Neuron (in vitro differentiated cells): ENCODE results near the gene ABCA13.
"Not testable (repeated sequence)": the region's sequence is repeated elsewhere in the genome, so short reads cannot be mapped to it uniquely, and the experiment has no call there.

Experiments
- H2AFZ ChIP-seq: one replicate; pipeline ENCODE4 v1.6.1; 2013; ENCODE audit warnings: low read depth, mild to moderate bottlenecking, inconsistent platforms, low read length, moderate library complexity
- H3K27me3 ChIP-seq: one replicate; pipeline ENCODE4 v1.6.1; 2013; ENCODE audit warnings: low read length; ENCODE audit not compliant: insufficient read depth
- H3K36me3 ChIP-seq: one replicate; pipeline ENCODE4 v1.6.1; 2013; ENCODE audit warnings: low read length; ENCODE audit not compliant: insufficient read depth
- H3K4me1 ChIP-seq: one replicate; pipeline ENCODE4 v1.6.1; 2013; ENCODE audit warnings: low read length; ENCODE audit not compliant: insufficient read depth
- H3K4me3 ChIP-seq: 2 replicates; pipeline ENCODE4 v1.5.1; 2013; ENCODE audit warnings: mild to moderate bottlenecking, low read length, moderate library complexity
- H3K9me3 ChIP-seq: one replicate; pipeline ENCODE4 v1.6.1; 2013; ENCODE audit warnings: low read length

ABCA13 gene

GRCh38 chr7:48171202-48171601 is at the start of gene ABCA13:
ABCA13 (plus strand) TSS chr7:48171458; CDS start chr7:48171484, 26 bp downstream.
- H3K36me3 ChIP-seq = no peaks in the 10 kb centered on the region
- no peak within 1 kb of the TSS for H2AFZ ChIP-seq
- H3K4me1 ChIP-seq = peaks cover 8% of the 10 kb centered on the region
- no peaks in the 10 kb centered on the region for H3K27me3 ChIP-seq
- H3K4me3 ChIP-seq = no peak within 1 kb of the TSS
- no peaks in the 10 kb centered on the region for H3K9me3 ChIP-seq

DNA sequence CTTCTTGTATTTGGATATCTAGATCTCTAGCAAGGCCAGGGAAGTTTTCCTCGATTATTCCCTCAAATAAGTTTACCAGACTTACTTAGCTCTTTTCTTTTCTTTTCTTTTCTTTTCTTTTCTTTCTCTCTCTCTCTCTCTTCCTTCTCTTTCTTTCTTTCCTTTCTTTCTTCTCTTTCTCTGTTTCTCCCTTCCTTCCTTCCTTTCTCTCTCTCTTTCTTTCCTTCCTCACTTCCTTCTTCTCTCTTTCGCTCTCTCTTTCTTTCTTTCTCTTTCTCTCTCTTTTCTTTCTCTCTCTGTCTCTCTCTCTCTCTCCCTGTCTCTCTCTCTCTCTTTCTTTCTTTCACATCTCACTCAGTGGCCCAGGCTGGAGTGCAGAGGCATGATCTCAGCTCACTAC is 45.2 kb upstream of the ABCA13 start:
- H2AFZ ChIP-seq = no peak overlapping the region

GRCh38 chr7:48130658-48131108 is 40.6 kb upstream of the ABCA13 start:
- H3K4me1 ChIP-seq = no peaks in the 10 kb centered on the region
- no peak overlapping the region for H3K4me3 ChIP-seq
- no peaks in the 10 kb centered on the region for H3K27me3 ChIP-seq
- H3K36me3 ChIP-seq = no peaks in the 10 kb centered on the region
- peaks cover 2% of the 10 kb centered on the region for H3K9me3 ChIP-seq
- no peak overlapping the region for H2AFZ ChIP-seq

More for the DNA sequence above, 45.2 kb upstream of the ABCA13 start:
- H3K36me3 ChIP-seq = no peaks in the 10 kb centered on the region
- no peaks in the 10 kb centered on the region for H3K27me3 ChIP-seq
- H3K9me3 ChIP-seq = no peaks in the 10 kb centered on the region
- no peaks in the 10 kb centered on the region for H3K4me1 ChIP-seq
- H3K4me3 ChIP-seq = no peak overlapping the region

DNA sequence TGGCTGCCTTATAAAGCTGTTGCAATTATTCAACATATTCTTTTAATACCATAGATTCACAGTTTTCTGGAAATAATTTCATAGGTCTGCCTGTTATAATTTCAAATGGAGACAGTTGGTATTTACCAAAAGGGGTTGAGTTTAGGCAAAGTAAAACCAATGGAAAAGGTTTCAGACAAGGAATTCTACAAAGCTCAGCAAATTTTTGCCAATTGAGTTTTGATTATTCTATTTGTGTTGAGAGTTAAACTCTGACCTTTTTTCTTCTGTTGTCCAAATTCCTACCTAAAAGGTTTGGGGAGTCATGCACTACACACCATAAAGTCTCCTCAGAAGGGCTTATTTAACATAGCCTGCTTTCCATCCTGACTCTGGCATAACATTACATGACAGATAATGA is 38.5 kb upstream of the ABCA13 start:
- peaks cover 2% of the 10 kb centered on the region for H3K9me3 ChIP-seq

GRCh38 chr7:48139459-48139858 is 31.8 kb upstream of the ABCA13 start:
- Histone ChIP-seq H3K36me3 (no peaks in the 10 kb centered on the region), H3K4me3 (no peak overlapping the region), H3K4me1 (peaks cover 3% of the 10 kb centered on the region), H2AFZ (no peak overlapping the region), H3K9me3 (peaks cover 2% of the 10 kb centered on the region), H3K27me3 (no peaks in the 10 kb centered on the region)

More for the DNA sequence above, 38.5 kb upstream of the ABCA13 start:
- Histone ChIP-seq H3K4me1 (no peaks in the 10 kb centered on the region), H3K27me3 (no peaks in the 10 kb centered on the region), H3K4me3 (no peak overlapping the region), H2AFZ (no peak overlapping the region), H3K36me3 (no peaks in the 10 kb centered on the region)

DNA sequence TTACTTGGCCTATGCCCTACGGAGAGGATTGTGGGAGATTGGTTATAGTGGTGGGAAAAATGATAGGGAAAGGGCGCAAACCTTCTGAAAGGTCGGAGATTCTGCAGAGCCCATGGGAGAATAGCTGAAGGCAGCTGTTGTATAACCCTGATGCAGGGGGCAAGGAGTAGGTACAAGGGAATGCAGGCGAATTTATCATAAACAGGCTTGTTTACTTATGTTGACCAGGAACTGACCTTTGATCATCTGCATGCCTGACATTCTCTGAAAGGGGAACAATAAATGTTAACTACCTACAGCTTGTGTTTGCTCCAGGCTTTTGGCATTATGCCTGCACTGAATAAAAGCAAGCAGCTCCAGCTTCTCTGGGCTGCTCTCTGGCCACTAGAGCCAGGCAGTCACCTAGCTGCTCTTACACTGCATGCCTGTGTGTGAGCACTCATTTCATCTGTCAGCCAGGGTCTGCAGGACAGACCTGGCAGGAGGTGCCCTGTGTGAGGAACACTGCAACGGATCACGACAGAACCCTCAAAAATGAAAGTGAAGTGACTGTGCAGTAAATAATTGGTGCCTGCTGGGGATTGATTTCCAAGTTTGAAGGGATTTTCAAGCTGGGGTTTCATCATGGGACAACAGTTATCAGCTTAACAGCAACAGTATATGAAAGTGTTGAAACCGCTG is 31.1 kb upstream of the ABCA13 start:
- Histone ChIP-seq H3K4me1 (peaks cover 3% of the 10 kb centered on the region), H3K27me3 (no peaks in the 10 kb centered on the region), H3K9me3 (peaks cover 2% of the 10 kb centered on the region), H3K4me3 (no peak overlapping the region), H2AFZ (no peak overlapping the region), H3K36me3 (no peaks in the 10 kb centered on the region)

DNA sequence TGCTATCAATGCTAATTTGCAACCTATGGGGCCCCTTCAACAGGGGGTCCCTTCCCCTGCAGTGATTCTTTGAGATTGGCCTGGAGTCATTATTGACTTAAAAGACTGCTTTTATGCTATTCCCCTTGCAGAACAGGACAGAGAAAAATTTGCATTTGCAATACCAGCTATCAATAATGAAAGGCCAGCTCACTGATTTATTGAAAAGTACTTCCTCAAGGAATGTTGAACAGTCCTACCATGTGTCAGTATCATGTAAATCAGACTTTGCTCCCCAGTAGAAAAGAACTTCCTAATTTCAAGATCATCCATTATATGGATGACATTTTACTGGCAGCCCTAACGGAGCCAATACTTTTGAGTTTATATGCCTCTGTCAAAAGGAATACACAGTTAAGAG is 29.7 kb upstream of the ABCA13 start:
- H3K36me3 ChIP-seq = no peaks in the 10 kb centered on the region
- H2AFZ ChIP-seq = no peak overlapping the region
- H3K4me1 ChIP-seq = peaks cover 3% of the 10 kb centered on the region
- no peaks in the 10 kb centered on the region for H3K9me3 ChIP-seq
- no peak overlapping the region for H3K4me3 ChIP-seq
- no peaks in the 10 kb centered on the region for H3K27me3 ChIP-seq

DNA sequence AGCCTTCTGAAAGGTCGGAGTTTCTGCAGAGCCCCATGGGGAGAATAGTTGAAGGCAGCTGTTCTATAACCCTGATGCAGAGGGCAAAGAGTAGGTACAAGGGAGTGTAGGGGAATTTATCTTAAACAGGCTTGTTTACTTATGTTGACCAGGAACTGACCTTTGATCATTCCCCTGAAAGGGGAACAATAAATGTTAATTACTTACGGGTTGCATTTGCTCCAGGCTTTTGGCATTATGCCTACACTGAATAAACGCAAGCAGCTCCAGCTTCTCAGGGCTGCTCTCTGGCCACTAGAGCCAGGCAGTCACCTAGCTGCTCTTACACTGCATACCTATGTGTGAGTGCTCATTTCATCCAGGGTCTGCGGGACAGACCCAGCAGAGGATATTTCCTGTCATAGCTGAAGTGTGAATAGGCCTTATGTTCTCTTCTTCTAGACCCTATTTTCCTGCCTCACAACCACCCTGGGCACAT is 26.9 kb upstream of the ABCA13 start:
- Histone ChIP-seq H3K9me3 (no peaks in the 10 kb centered on the region), H3K36me3 (no peaks in the 10 kb centered on the region), H2AFZ (no peak overlapping the region), H3K27me3 (no peaks in the 10 kb centered on the region), H3K4me3 (no peak overlapping the region), H3K4me1 (peaks cover 12% of the 10 kb centered on the region)

DNA sequence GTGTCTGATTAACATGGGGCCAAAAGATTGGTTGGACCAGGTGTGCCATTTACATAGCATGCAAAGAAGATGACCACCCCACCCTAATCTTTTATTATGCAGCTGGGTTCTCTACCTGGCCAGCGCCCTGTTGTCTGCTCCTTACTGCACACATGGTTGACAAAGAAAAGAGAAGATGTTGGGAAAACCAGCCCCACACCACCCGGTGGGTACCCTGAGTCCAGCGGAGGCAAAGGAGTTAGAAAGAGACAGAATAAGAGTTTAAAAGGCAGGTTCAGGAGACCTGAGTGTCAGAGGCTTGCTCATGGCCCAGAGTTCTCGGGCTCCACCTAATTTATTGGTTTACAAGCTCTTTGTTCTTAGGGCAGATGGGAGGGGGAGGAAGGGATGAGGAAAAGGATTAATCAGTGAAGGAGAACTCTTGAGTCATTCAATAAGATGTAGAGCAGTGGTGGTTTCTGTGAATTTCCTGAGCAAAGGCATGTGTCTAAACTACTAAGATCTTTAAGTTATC is 24.1 kb upstream of the ABCA13 start:
- Histone ChIP-seq H3K9me3 (no peaks in the 10 kb centered on the region), H3K36me3 (no peaks in the 10 kb centered on the region), H3K4me1 (peaks cover 9% of the 10 kb centered on the region), H2AFZ (no peak overlapping the region), H3K27me3 (no peaks in the 10 kb centered on the region), H3K4me3 (no peak overlapping the region)

DNA sequence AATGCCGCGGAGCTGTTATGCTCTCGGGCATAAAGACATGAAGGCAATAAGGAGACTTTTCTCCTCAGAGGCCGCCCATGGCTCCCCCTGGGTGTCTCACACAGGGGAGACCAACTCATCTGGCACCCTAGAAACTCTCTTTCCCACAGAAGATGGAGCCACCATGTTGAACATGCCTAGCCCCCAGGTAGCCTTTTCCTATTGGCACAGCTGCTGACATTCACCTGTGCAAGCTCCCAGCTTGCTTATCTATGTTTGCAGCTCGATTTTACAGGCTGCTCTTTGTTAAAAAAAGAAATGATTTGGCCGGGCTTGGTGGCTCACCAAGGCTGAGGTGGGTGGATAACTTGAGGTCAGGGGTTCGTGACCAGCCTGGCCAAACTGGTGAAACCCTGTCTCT is 23.6 kb upstream of the ABCA13 start:
- H3K27me3 ChIP-seq, H3K36me3 ChIP-seq, H3K4me3 ChIP-seq, H3K4me1 ChIP-seq, H3K9me3 ChIP-seq, H2AFZ ChIP-seq: not testable (repeated sequence)

GRCh38 chr7:48148311-48148710 is 22.9 kb upstream of the ABCA13 start:
- H3K9me3 ChIP-seq = no peaks in the 10 kb centered on the region
- peaks cover 9% of the 10 kb centered on the region for H3K4me1 ChIP-seq
- H3K27me3 ChIP-seq = no peaks in the 10 kb centered on the region
- no peak overlapping the region for H2AFZ ChIP-seq
- no peak overlapping the region for H3K4me3 ChIP-seq
- H3K36me3 ChIP-seq = no peaks in the 10 kb centered on the region

DNA sequence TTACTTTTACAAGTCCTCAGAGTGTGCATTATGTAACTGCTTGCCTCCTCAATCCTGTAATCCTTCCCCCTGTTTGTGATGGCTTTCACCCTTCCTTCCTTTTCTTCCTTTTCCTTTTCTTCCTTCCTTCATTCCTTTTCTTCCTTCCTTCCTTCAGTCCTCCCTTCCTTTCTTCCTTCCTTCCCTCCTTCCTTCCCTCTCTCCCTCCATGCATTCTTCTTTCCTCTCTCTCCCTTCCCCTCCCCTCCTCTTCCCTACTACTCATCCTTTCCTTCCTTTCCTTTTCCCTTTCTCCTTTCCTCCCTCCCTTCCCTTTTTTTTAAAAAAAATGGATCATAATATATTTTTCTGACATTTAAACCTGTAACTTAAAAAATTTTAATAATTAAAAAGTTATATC is 22.2 kb upstream of the ABCA13 start:
- no peak overlapping the region for H3K4me3 ChIP-seq
- no peaks in the 10 kb centered on the region for H3K36me3 ChIP-seq
- no peaks in the 10 kb centered on the region for H3K27me3 ChIP-seq
- peaks cover 9% of the 10 kb centered on the region for H3K4me1 ChIP-seq
- no peak overlapping the region for H2AFZ ChIP-seq
- H3K9me3 ChIP-seq = no peaks in the 10 kb centered on the region

GRCh38 chr7:48150086-48150485 is 21.2 kb upstream of the ABCA13 start:
- Histone ChIP-seq H3K4me3 (no peak overlapping the region), H3K36me3 (no peaks in the 10 kb centered on the region), H3K9me3 (no peaks in the 10 kb centered on the region), H2AFZ (no peak overlapping the region), H3K27me3 (no peaks in the 10 kb centered on the region), H3K4me1 (peaks cover 9% of the 10 kb centered on the region)
